GM11168 (cell line): Measurements from ENCODE around the gene OR2AT4.

ENCODE experiments used
- in situ Hi-C: fragments of 300-500 bp; cut with MboI; formaldehyde crosslinking; loops from one replicate; pipeline ENCODE4 v1.12.0; 2022; ENCODE audit warnings: low sequenced_read_pairs; ENCODE audit not compliant: unreplicated experiment

OR2AT4 gene

GRCh38 chr11:75035911-75036565 is 60.6 kb downstream of the OR2AT4 start:
- in situ Hi-C loops = no loop called here

GRCh38 chr11:75035256-75035655 is 61.4 kb downstream of the OR2AT4 start:
- in situ Hi-C loops = no loop called here

DNA sequence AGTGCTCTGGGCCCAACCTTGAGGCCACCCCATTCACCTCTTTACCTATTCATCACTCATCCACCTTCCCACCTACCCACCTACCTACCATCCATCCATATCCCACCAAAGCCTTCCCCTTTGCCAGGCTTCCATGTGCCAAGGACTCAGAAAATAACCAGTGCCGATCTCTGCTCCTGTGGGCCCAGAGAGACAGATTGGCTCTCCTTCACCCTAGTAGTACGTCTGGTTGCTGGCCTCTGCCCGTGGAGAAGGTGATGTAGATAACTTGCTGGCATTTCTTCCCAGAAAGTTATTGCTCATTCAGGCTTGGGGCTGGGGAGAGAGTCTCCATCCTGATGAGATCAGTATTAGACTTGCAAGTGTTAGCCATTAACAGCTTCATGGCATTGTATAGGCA is 62.8 kb downstream of the OR2AT4 start:
- in situ Hi-C loops = no loop called here

- in situ Hi-C loops = no loop called here
Measured at GRCh38 chr11:75032550-75032935, 64.1 kb downstream of the OR2AT4 start.

GRCh38 chr11:75031771-75032549 is 64.7 kb downstream of the OR2AT4 start:
- in situ Hi-C loops = no loop called here
